Stimulated activated CD8-positive, alpha-beta memory T cell treated with anti-CD3 and anti-CD28 coated beads, Interleukin-15, amount 100 ng/mL, for 24 hours (primary cell): ENCODE measurements around the gene MLLT1.

Source experiments
- DNase-seq: peaks from one replicate; pipeline ENCODE4 v3.0.0-alpha.2; 2020; ENCODE audit warnings: low read depth

The MLLT1 gene

DNA sequence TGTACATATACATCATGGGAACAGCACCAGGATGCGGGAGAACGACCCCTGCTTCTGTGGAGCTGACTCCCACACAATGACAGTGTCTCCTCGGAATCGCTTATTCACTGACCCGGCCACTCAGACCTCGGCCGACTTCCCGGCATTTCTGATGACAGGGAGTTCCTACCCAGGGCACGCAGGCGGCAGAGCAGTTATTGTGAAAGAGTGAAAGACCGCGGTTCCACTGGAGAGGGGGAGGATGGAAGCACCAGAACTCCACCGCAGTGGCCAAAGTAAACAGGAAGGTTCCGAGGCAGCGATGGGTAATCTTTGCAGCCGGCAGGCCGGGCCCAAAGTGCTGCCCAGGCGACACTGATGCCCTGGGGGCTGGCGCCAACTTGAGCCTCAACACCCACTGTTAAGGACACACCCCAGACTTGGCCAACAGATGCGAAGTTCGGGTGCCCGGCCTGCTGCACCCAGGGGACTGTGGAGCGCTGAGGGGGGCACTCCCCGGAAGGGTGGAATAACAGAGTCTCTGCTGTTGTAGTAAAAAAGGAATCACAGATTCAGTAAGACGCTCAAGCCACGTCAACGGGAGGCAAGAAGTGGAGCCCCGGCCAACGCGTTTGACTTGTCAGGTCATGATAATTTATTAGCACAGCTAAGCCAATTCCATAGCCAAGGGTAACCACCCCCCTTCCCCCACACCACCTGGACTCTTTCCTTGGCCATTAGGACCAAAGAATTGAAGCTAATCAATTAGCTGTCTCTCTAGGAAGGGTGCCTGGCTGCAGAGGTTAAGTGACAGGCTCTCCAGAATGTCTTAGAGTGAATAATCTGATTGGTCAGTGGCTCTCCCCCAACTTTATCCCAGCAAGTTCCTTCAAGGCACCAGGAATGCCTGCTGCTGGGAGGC lies 5.8 kb downstream of the MLLT1 start:
- no peak for DNase-seq

DNA sequence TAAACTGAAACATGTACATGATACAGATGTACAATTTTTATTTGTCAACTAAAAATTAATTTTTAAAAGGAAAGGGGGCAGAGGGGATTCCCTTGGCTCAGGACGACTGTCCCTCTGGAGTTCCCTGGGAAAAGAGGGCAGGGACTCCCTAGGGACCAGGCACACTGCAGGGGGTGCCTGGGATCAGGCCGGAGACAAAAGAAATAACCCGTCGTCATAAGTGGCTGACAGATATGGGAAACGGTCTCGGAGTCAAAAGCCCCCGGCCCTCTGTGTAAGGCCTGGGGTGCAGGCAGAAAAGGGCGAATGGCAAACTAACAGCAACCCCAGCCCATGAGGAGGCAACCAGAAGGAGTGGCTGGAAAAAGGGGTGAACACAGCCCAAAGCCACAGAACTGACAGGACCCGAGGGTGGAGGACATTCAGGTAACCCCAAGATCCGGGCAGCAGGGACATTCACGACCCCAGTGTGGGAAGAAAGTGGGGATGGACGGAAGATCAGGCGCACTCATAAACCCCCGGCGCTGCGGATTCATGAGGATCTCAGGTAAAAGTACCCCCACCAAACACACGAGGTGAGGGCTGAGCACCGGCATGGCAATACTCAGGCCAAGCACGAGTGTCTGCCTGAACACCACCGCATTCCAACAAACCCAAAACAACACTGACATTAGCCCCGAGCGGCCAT lies 6.7 kb downstream of the MLLT1 start:
- no peak for DNase-seq

DNA sequence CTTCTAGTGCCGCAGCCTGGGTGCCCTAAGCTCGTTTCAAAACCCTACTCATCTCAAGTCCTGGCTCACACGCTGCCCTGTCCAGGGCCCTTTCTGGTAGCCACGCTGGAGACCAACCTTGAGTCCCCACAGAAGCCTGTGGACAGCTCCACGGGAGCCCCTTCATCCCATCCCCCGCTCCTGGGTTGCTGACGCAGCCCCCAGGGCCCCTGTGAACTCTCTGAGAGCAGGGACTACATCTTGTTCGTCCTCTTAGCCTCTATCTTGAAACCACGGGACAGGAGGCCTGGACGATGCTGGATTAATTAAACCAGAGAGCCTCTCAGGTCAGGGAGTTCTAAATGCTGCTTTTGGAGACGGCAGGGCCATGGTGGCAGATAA lies 7.4 kb downstream of the MLLT1 start:
- DNase-seq, result no peak

DNA sequence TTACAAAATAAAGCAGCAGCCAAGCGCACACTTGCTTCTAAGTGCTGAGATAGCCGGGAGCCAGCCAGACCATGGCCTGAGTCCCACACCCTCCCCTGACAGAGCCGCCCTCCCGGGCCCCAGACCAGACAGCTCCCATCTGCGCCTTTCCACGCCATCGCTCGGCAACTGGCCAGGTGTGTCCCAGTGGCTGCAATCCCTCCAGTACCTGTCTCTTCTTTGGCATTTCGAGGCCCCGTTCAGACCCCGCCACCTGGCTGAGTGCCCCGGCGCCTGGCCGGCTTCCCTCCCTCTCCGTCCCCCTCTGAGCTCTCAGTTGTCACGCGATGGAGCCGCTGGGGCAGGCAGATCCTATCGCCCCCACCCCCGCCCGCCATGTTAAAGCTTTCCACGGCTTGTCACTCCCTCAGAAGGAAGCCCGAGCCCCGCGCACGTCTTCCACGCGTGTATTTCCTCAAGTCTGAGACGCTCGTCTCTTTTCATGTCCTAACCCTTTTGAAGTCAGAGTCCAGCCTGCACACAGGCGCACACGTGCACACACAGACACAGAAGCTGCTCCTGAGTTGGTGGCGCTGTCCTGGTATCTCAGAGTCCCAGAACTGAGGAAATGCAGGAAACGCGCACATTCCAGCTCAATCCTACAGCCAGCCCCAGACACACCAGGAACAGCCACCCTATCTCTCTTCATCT lies 7.9 kb downstream of the MLLT1 start:
- DNase-seq, result no peak

DNA sequence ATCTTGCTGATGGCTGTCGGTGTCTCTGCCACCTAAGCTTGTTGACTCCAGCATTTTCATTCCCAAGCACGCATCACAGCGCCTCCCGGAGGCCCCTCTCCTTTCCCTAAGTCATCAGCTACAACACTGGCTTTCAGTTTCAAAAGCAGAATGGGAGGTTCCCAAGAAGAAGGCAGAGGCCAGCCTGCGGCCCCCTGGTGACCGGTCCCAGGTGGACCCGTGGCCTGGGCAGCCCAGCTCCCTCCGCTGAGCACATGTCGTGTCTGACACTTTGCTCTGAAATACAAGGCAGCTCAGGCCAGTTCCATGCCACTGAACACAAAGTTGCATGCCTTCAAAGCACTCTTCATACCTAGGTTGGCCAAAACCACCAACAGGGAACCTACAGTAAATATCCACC lies 8.5 kb downstream of the MLLT1 start:
- no peak for DNase-seq

DNA sequence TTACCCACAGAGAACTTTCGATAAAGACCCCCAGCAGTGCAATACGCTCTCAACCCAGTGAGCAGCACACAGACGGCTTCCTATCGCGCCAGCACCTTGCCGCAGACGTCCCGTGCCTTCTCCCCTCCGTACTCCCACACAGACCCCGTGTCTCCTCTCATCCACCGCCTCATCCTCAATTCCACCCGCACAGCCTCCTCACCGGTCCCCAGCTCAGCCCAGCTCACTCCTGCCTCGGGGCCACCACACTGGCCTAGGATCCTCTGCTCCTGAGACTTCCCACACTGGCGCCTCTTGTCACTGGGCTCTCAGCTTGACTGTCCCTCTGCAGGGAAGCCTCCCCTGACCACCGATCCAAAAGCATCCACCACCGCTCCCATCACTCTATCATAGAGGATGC lies 9.0 kb downstream of the MLLT1 start:
- no peak for DNase-seq

DNA sequence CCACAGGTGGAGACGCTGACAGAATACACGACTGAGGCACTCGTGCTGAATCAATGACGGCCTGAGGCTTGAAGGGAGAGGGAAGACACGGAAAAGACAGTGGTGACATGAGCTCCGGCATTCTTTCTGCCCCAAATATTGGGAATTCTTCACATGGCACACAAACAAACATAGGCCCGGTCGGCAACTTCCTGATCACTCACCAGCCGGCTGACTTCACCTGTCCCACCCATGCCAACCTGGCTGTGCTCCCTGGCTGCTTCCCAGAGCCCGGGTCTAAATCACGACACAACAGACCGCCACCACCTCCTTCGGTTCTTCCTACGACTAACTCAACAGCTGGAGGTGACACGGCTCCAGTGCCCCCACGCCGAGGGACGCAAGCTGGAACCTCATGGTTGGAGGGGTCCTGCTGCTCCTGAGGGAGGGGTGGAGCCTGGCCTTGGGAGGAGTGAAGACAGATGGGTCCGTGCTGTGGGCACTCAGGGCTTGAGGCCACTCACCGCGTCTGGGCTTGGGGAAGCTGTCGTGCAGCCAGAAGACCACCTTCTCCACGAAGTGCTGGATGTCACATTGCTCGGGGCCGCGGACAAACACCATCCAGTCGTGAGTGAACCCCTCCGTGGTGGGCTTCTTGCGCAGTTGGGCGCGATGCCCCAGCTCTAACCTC lies 9.6 kb downstream of the MLLT1 start:
- no peak for DNase-seq

DNA sequence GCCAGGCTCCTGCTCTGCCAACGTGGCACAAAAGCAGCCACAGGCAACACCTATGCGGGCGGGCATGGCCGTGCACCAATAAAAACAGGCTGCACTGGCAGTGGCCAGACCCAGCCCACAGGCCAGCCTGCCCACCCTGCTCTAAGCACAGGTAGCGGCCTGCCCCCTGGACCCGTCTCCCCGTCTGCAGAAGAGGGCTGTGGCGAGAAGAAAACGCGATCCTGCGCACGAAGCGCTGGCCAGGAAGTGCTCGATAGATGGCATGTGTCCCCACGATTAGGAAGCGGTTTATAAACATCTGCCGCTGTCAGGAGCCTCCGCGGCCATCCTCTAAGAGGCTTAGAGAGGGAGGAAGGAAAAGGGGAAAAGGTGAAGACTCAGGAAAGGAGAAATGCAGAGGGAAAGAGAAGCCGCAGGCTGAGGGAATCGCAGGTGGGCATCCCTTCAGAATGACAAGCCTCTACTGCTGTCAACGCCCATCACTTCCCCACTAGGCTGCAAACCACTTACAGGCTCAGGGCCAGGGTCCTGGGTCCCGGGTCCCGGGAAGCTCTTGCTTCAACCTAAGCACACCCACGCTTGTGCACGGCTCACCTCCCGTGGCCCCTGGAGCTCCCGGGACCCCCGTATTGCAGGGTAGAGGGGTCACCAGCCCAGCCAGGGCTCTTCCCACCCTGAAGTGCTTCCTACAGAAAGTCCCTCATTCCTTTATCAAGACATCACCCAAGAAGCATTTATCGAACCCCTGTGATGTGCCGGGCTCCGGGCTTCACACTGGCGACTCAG lies 10.5 kb downstream of the MLLT1 start:
- no peak for DNase-seq

DNA sequence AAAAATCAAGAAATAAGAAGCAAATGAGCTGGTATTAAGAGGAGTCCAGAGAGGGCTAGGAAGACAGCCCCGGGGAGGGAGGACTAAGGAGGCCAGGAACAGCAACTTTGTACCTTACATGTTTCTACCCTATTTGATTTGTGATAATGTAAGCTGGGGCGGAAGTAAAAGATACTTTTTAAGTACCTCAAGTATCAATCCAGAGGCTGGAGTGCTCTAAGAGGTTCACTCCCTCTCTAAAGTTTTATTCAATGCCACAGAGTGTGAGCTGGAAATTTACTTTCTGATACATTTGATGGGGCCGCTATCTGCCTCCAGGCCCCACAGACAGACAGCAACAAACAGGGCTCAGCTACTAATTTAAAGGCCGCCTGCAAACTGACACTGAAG lies 11.4 kb downstream of the MLLT1 start:
- DNase-seq, result no peak

DNA sequence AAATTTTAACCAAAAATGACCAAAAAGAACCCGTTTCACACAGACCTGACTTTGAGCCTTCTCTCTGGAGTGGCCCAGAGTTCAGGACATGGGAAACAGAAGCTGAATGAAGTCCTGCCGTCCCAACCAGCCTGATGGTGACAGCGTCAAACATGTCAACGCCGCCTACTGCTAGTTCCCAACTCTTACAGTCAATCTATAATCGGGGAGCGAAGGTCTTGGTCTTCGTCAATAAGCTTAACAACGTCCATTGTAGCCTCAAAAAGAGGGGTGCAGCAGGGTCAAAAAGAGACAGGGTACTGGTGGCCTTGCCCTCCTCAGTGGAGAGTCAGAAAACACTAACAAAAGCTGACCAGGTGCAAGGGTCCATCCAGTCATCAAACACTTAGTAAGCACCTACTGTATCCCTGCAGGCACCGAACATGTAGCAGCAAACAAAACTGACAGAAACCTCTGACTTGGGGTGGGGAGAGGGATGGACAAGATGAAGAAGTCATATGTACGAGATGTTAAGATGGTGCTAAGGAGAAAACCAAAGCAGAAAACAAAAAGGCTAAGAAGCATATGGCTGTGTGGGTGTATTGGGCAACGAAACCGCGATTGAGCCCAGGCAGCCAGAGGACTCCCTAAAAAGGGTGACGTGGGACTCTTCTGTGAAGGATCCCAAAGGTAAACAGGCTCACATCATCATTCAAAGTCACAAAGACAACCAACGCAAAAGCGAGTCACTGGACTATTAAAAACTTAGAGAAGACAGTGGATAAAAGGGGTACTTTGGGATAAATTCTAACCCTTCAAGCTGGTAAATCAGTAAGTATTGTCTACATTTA lies 12.0 kb downstream of the MLLT1 start:
- DNase-seq, result no peak

DNA sequence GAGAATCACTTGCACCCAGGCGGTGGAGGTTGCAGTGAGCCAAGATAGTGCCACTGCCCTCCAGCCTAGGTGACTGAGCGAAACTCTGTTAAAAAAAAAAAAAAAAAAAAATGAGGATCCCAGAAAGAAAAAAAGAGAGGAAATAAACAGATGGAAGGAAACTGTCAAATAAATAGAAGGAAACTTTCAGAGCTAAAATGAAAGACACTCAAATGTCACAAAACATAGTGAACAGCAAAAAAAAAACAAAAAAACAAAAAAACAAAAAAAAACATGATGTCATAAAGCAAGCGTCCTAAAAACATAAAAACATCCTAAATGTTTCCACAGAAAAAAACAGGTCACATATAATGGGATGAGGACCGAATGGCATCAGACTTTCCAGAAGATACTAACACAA lies 15.0 kb downstream of the MLLT1 start:
- DNase-seq, result no peak

DNA sequence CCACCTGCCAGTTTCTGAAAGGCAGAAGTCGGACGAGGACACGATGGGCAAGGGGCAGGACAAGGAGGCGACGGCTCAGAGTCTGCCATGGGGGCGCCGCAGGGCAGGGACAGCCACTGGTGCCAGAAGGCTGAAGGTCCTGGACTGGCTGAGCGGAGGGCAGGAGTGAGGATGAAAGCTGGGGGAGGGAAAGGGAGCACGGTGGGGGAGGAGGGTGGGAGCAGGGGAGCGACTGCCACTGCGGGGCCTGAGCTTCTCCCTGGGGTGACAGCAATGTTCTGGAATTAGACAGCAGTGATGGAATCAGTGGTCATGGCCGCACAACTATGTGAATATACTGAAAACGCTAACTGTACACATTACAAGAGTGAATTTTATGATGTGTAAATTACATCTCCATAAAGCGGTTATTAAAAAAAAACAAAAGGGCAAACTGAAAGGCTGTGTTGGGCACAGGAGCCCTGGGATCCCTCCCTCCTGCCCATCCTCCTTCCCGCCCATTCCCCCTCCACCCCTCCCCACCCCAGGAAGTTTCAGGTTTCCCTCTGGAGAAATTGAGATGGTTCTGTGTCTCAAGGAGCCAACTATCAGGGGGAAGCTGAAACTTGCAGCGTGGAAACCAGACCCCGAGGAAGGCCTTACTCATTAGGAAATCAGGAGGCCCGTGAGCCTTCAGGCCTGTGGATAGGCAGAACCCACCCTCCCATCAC lies 15.9 kb downstream of the MLLT1 start:
- DNase-seq, result no peak

DNA sequence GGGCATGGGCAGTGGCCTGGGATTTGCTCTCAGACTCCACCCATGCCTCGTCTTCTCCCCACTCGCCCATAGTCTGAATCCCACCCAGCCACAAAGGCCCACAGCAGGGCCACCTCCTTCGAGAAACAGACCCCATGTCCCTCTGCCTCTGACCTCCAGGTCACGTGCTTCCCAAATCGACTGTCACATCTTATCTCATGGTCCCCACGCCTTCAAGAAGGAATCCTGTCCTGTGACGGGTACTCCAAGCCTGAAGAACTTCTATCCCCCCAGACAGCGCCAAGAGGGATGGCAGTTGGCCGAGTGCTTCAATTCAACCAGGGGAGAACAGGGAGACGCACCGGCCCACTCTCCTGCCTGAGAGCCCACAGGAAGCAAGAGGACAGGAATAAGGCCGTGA lies 16.5 kb downstream of the MLLT1 start:
- DNase-seq, result no peak

DNA sequence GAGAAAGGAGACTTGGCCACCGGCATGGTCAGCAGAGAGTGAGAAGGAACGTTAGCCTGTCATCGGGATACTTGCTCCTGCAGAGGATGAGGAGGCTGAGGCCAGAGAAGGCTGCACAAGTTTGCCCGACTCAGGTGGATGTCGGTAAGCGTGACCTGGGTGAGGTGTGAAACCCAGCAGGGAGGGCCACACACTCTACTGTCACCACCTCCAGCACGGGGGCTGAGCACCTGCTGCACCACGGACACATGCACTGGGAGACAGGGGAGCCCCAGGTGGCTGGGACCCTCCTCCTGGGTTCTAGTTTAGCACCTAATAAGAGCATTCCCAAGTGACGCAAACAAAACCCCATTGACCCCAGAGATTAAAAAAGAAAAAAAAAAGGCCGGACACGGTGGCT lies 17.3 kb downstream of the MLLT1 start:
- no peak for DNase-seq

DNA sequence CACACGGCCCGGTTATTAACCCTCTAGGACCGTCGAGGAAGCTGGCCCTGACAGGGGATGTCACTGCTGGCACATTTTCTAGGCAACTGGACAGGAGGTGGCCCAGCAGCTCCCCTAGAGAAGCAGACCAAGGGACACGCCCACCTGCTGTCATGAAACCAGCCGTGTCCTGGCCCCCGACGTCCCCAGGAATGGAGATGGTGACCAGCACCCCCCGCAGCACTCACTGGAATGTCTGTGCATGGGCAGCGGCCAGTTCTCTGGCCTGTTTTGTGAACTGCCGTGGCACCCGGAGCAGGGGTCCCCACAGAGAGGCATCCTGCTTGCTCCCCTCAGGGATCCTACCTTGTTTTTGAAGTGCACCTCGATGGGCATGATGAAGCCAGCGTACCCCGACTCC lies 17.9 kb downstream of the MLLT1 start:
- no peak for DNase-seq

DNA sequence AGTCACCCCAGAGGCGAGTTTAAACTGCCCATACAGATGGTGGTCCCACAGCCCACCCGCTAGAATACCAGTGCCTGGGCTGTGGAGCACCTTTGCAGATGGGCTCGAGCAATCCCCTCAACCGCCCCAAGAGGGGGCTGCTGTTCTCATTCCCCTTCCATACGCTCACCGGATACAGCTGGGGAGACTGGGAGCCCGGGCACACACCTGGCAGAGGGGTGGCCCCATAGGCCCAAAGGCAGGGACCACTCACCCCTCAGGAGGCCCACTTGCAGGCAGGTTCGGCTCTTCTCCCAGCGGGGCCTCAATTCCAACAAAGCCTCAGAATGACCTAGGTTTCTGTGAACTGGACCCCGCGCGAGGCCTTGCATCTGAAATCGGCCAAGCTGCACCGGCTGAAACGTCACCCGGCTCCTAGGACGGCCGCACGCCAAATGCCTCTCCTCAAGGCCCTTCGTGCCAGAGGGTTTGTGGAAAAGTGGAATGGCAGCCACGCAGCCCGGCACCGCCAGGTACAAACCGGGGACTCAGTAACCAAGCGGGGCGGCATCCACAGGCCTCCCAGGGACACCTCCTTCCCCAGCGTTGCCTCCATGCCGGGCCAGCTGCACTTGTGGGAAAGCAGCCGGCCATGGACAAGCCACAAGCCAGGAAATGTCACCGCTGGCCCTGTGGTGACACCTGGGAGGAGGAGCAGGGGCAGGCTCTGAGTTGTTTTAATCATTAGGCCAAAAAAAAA lies 18.7 kb downstream of the MLLT1 start:
- DNase-seq, result no peak

DNA sequence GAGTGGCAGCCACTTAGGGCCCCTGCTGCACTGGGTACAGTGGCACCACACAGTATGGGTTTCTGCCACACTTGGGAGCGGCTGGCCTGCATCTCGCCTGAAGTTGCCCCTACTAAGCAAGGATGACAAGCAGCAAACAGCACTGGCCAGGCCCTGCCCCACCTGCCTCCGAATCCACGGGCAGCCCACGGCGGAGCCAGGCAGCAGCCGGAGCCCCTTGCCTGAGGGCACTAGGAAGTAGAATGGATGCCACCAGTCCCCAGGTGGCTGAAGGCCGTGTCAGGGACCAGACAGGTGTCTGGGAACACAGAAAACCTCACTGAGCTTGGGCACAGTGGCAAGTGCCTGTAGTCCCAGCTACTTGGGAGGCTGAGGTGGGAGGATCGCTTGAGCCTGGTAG lies 19.4 kb downstream of the MLLT1 start:
- DNase-seq, result no peak

DNA sequence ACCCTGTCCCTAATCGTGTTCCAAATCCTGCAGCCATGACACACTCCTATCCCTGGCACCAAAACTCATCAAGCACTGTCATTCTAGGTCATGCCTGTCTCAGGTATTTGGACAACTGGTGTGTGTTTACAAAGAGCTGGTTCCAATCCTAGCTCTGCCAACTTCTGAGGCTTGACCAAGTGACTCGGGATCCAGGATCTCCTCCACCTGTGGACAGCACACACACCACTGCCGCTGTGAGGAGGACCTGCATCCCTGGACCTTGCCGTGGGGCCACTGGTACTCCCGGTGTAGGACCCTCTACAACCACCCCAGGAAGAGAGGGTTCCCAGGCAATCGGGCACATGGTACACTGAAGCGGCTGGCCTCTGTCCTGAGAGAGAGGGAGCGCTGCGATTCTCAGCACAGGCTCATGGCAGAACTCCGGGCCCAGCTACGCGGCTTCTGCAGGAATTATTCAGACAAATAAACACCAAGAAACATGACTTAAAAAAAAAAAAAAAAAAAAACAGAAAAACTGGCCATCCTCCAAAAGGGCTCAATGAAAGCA lies 20.4 kb downstream of the MLLT1 start:
- no peak for DNase-seq

DNA sequence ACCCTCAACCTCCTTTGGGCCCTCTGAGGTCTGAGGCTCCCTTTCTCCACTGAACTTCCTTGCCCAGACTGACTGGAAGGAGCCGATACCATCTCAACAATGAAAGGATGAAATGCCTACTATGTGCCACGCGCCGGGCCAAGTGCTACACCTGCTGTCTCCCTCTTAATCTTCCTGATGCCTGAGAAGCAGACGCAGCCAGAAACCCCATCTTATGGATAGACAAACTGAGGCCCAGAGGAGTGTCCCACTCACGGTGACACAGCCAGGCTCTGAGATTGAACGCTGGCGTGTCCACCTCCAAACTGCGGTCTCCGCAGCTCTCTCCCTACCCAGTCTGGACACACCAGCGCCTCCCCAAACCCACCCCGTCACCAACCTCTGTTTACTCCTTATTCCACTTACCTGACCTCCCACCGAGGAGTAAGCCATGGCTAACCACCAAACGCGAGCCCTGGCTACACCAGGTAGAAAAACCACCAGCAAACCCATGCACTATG lies 20.9 kb downstream of the MLLT1 start:
- no peak for DNase-seq
